HEK293 (cell line): ENCODE results near the gene FLNC.

Source experiments
- ZBTB1 ChIP-seq: fragments of 450-650 bp; formaldehyde crosslinking; IDR thresholded peaks from 2 replicates; pipeline ENCODE4 v1.5.1; 2016; ENCODE audit warnings: missing biosample characterization, missing genetic modification characterization
- ZNF785 ChIP-seq: fragments of 450-650 bp; formaldehyde crosslinking; IDR thresholded peaks from 2 replicates; pipeline ENCODE4 v1.5.1; 2016; ENCODE audit warnings: missing biosample characterization, missing genetic modification characterization
- TF ChIP-seq, protein P1 (sequence below): fragments of 450-650 bp; formaldehyde crosslinking; IDR thresholded peaks from 2 replicates; pipeline ENCODE4 v1.5.1; 2016; ENCODE audit warnings: missing biosample characterization, missing genetic modification characterization

DNA sequence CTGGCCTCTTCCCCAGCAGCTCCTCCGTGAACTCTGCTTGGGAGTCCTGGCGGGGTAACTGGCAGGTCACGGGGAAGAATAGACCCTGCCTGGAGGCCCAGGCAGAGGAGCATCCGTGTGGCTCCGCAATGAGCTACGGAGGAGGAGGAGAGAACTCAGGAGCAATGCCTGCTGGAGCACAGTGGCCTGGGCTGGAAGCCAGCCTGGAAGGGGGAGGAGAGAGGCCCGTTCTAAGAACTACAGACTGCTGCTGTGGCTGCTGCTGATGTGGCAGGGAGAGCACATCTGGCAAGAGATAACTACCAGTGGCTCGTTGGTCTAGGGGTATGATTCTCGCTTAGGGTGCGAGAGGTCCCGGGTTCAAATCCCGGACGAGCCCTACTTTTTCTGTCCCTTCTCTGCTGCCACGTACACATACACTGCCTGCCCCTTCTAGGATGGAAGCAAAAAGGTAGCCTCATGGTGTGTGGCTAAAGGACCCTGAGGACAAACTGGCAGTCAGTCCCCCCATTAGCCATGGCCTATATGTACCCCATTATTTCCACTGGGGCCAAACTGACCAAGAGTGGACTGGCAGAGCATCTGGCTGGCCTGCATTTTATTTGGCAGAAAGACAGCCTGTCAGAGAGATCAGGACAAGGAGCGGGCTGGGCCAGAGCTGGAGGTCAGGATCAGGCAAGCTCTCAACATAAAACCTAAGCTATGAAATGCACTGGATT is 46.9 kb upstream of the FLNC start:
- TF ChIP-seq ZNF785 (tag by site-specific recombination) (no peak), ZBTB1 (tag by site-specific recombination) (no peak)
- TF ChIP-seq, protein P1, sequence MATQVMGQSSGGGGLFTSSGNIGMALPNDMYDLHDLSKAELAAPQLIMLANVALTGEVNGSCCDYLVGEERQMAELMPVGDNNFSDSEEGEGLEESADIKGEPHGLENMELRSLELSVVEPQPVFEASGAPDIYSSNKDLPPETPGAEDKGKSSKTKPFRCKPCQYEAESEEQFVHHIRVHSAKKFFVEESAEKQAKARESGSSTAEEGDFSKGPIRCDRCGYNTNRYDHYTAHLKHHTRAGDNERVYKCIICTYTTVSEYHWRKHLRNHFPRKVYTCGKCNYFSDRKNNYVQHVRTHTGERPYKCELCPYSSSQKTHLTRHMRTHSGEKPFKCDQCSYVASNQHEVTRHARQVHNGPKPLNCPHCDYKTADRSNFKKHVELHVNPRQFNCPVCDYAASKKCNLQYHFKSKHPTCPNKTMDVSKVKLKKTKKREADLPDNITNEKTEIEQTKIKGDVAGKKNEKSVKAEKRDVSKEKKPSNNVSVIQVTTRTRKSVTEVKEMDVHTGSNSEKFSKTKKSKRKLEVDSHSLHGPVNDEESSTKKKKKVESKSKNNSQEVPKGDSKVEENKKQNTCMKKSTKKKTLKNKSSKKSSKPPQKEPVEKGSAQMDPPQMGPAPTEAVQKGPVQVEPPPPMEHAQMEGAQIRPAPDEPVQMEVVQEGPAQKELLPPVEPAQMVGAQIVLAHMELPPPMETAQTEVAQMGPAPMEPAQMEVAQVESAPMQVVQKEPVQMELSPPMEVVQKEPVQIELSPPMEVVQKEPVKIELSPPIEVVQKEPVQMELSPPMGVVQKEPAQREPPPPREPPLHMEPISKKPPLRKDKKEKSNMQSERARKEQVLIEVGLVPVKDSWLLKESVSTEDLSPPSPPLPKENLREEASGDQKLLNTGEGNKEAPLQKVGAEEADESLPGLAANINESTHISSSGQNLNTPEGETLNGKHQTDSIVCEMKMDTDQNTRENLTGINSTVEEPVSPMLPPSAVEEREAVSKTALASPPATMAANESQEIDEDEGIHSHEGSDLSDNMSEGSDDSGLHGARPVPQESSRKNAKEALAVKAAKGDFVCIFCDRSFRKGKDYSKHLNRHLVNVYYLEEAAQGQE (tag by site-specific recombination) = peak; percentile 49; the same call in 1 of the 2 replicates
